Fibroblast of skin of left biceps (primary cell): ENCODE results near the gene GRIN1.
"Not testable (repeated sequence)": the region's sequence is repeated elsewhere in the genome, so short reads cannot be mapped to it uniquely, and the experiment has no call there.

Source experiments
- DNase-seq, 2 experiments: peaks; one replicate each; pipeline ENCODE4 v3.0.0-alpha.2; 2013; ENCODE audit warnings: low read depth in 2 of 2

GRIN1 gene

DNA sequence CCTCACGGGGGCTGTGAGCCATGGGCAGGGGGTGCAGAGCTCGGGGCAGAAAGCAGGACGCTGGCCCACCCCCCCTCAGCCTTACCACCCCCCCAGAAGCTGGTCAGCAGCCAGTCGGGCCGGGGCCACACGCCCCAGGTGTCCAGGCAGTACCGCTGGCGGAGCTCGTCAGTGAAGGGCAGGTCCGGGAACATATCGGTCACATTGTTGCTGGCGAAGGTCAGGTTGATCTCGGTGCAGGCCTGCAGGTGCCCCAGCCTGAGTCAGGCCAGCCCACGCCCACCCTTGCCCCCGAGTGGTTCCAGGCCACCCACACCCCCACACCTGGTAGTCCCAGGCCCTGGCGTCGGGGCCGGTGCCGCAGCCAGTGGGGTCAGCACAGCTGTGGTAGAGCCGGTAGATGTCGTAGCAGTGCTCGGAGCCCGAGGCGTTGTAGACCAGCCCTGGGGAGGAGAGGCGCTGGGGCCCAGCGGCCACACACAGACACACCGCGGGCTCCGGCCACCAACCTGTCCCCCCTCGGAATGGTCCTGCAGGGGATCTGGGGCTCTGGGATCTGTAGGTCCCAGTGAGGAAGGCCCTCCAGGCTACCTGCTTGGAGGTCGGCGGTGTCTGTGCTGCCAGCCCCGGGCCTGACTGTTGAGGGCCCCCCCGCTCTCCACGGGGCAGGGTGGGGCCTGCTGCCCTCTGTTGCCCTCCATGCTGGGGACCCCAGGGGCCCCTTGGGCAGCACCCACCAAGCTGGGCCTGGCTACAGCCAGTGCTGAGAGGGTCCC is 27.0 kb upstream of the GRIN1 start:
- DNase-seq, result no peak

DNA sequence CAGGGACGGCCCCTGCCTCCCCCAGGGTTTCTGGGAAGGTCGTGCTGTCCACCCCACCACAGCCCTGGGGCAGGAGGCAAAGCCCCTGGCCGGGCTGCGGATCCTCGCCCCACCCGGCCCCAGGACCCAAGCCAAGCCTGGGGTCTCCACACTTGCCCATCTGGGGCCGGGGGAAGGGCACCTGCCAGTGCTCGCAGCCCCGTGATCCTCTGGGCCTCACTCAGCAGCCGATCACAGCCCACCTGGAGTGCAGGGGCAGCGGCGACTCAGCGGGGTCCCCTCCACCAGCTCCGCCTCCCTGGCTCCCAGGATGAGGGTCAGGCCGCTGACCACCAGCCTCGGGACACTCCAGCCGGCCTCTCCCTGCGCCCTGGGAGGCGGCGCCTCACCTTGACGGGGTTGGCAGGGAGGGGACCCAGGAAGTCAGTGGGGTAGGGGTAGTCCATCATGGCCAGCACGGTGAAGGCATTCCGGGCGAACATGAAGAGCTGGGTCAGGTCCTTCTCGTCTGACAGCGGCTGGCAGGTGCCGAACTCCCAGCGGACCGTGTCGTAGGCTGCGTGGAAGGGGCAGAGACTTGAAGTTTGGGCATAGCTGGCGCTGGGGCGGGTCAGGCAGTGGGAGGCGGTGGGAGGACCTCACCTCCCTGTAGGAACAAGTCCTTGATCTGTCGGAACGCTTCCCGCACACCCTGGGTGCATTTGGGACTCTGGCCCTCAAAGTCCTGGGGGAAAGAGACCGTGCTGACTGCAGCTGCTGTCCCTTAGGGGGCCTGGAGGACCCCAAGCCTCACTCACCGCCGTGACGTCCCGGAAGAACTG is 26.2 kb upstream of the GRIN1 start:
- no peak for DNase-seq

DNA sequence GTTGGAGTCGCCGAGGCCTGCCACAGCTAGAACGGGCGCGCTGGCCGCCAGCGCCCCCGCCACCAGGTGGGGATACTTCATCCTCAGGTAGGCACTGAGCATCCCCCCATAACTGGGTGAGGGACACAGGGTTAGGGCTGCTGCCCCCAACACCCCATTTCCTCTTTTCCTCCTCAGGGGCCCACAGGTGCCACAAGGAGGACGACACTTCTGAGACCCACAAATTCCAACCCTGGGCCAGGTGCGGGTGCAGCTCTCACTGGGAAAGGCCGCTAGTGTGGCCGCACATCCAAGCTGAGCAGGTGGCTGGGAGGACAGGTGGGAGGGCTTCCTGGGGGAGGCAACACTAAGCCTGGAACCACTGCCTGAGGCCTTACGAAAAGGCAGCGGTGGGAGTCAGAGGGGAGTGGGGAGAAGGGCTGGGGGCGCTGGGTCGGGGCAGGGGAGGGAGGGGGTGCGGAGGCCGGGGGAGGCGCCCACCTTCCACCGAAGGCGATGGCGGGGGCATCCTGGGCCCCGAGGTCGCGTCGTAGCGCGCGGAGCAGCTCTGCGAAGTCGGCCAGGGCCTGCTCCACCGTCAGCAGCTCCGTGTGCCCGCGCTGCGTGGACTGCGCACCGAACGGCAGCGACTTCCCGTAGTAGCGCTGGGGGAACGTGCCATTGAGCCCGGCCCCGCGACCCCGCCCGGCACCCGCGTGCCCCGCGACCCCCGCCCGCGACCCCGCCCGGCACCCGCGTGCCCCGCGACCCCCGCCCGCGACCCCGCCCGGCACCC is 25.4 kb upstream of the GRIN1 start:
- no peak for DNase-seq

DNA sequence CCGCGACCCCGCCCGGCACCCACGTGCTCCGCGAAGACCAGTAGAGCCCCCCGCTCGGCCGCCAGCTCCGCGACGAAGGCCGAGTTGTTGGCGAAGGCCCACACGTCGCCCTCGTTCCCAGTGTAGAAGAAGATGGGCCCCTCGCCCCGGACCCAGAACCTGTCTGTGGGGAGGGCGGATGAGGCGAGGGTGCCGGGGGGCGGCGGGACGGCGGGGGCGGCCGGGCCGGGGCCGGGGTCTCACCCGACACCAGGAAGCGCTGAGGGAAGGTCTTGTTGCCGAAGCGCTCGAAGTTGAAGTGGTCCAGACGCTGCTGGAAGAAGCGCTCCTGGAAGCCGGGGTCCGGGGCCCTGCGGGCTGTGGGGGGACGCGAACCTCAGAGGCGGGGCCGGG is 24.7 kb upstream of the GRIN1 start:
- DNase-seq, result no peak

DNA sequence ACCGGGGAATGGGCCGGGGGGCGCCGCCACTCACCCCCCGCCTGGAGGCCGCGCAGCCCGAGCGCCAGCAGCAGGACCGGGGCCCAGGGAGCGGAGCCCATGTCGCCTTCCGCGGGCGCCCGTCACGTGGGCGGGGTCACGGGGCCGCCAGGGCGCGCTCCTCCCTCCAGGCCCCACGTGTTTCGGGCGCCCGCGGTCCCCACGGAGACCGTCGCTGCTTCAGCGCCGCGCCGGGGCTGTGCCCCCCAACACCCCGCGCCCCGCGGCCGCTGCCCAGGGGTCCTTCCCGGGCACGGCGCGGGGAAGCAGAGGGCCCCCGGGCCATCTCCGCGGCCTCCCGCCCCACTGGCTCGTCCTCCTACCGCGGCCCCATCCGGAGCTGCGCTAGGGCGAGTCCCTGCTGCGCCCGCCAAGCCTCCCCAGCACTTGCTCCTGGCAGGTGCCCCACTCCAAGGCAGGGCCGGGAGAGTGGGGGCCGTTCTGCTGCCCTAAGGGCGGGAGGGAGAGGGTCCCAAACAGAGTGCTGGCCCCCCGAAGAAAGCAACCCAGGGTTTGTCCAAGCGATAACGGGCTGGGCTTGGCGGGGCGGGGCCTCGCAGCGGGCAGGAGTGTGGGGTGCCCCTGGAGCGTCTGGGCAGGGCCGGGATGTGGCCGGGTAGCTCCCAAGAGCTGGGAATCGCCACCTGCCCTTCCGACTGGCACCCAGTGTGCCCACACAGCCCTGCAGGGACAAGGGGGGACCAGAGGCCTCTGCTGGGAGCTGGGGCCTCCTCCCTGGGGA is 24.2 kb upstream of the GRIN1 start, which contains the start of gene DPP7:
Gene DPP7, minus strand, starts transcription at position 121 of the 781 bp plus-strand sequence. Its CDS starts 20 bp downstream, at position 101.
- no peak for DNase-seq

DNA sequence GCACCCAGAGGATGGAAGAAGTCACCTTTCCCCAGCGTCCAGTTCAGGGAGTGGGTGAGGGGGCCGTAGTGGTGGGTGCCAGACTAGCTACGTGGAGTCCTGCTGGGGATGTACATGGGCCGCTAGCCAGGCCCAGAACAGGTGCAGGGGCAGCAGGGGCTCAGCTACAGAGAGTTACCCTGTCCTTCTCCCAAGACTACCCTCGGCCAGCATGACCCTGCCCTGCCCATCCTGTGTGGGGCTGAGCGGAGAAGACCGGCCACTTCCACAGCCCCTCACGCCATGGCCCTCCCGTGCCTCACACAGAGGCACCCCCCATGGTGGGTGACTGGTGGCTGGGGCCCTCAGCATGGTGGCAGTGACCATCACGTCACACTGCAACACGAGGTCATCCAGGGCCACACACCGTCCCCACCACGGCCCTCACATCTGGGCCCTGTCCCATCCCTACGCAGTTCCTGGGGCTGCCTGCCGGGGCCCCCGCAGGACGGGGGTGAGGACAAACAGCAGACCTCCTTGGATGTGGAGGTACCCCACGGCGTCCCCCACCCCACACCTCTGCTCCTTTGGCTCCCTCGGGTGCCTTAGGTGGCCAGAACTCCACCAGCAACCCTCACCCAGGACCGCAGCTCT is 23.4 kb upstream of the GRIN1 start:
- DNase-seq, result no peak

DNA sequence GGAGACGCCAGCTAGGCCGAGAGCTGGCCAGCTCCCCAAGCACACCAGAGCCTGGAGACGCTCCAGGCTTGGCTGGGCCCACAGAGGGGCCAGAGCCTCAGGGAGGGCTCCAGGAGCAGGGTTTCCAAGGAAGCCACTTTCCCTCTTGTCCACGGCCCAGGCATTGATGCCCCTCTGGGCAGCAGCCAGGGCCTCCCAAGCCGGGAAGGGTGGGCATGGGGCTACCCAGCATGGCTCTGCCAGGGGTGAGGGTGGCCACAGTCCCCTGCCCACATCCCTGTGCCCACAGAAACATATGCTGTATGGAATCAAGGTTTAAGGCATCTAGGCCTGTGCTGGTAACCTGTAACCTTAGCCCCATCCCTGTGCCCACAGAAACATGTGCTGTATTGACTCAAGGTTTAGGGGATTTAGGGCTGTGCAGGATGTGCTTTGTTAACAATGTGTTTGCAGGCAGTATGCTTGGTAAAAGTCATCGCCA is 22.9 kb upstream of the GRIN1 start:
- no peak for DNase-seq

DNA sequence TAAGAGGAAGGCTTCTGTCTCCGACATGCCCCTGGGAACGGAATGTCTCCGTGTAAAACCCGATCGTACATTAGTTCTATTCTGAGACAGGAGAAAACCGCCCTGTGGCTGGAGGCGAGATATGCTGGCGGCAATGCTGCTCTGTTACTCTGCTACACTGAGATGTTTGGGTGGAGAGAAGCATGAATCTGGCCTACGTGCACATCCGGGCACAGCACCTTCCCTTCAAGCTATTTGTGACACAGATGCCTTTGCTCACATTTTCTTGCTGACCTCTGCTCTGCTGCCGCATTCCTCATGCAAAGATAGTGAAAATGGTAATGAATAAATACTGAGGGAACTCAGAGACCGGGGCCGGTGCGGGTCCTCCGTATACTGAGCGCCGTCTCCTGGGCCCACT is 22.2 kb upstream of the GRIN1 start:
- no peak for DNase-seq

DNA sequence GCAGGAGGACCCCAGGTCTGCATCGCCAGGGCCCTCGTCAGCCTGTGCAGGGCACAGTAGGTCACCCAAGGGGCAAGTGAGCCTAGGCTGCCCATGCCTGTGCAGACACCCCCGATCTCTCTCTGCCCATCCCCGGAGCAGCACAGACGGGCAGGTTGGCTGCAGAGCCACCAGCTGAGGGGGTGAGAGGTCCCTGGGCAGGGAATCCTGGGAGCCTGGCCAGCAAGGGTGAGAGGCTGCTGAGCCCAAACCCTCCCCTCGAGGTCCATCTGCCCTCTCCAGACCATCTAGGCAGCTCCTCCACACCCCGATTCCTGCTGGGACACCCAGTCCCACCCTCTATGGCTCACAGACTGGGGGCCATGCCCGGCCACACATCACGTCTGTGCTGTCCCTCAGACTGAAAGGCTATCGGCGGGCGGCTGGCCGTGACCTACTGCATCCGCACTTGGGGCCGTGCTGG is 21.7 kb upstream of the GRIN1 start:
- no peak for DNase-seq

DNA sequence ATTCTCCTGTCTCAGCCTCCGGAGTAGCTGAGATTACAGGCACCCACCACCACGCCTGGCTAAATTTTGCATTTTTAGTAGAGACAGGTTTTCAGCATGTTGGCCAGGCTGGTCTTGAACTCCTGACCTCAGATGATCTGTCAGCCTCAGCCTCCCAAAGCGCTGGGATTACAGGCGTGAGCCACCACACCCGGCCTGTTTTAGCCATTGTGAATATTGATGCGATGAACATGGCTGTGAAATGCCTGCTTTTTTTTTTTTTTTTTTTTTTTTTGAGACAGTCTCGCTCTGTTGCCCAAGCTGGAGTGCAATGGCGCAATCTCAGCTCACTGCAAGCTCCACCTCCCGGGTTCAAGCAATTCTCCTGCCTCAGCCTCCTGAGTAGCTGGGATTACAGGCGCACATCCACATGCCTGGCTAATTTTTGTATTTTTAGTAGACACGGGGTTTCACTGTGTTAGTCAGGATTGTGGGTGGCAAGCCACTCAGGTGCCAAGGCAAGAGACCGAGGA is 20.8 kb upstream of the GRIN1 start:
- not testable (repeated sequence) for DNase-seq

DNA sequence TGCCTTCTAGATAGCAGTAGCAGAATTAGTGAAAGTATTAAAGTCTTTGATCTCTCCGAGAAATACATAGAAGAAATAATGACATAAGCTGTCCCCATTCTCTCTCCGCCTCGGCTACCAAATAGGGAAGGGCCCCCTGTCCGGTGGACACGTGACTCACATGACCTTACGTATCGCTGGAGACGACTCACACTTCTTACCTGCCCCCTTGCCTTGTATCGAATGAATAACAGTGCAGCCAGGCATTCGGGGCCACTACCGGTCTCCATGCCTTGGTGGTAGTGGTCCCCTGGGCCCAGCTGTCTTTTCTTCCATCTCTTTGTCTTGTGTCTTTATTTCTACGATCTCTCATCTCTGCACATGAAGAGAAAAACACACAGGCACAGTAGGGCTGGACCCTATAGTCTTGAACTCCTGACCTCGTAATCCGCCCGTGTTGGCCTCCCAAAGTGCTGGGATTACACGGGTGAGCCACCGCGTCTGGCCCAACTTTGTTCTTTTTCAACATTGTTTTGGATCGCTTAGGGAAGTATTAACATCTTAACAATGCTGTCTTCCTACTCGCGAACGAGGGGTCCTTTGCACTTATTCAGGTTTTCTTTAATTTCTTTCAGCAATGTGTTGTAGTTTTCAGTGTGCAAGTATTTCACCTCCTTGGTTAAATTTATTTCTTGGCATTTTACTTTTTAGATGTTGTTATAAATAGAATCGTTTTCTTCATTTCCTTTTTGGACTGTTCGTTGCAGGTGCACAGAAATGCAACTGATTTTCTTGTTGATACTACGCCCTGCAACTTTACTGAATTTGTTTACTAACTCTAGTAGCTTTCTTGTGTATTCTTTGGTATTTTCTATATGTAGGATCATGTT is 16.8 kb upstream of the GRIN1 start:
- not testable (repeated sequence) for DNase-seq

DNA sequence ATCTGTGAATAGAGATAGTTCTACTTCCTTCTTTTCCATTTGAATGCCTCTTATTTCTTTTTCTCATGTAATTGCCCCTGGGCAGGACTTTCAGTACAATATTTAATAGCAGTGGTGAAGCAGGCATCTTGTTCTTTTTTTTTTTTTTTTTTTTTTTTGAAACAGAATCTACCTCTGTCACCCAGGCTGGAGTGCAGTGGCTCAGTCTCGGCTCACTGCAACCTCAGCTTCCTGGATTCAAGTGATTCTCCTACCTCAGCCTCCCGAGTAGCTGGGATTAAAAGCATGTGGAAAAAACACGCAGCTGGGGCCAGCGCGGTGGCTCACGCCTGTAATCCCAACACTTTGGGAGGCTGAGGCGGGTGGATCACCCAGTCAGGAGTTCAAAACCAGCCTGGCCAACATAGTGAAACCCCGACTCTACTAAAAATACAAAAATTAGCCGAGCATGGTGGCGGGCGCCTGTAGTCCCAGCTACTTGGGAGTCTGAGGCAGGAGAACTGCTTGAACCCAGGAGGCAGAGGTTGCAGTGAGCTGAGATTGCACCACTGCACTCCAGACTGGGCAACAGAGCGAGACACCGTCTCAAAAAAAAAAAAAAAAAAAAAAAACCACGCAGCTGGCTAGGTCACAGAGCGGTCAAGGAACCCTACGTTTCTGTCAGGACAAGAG is 16.0 kb upstream of the GRIN1 start:
- DNase-seq, result not testable (repeated sequence)

DNA sequence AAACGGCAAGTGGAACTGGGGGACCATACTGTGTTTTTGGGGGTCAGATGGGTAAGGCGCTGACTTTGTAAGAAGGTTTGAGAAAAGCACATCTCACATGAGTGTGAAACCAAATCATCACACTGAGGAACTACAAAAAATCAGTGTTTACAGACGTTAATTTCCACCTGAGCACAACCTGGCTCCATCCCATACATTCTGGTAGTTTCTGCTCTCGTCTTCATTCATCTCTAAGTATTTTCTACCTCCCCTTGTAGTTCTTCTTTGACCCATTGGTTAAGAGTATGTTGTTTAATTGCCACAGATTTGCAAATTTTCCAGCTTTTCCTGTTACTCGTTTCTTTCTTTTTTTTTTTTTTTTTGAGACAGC is 15.5 kb upstream of the GRIN1 start:
- DNase-seq, result no peak

DNA sequence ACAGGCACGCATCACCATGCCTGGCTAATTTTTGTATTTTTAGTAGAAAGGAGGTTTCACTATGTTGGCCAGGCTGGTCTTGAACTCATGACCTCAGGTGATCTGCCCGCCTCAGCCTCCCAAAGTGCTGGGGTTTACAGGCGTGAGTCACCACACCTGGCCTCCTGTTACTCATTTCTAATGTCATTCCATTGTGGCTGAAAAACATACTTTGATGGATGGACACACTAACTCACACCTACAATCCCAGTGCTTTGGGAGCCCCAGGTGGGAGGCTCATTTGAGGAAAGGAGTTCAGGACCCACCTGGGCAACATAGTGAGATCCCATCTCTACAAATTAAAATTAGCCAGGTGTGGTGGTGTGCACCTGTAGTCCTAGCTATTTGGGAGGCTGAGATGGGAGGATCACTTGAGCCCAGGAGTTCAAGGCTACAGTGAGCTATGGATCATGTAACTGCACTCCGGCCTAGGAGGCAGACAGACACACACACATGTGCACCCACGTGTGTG is 14.9 kb upstream of the GRIN1 start:
- not testable (repeated sequence) for DNase-seq

DNA sequence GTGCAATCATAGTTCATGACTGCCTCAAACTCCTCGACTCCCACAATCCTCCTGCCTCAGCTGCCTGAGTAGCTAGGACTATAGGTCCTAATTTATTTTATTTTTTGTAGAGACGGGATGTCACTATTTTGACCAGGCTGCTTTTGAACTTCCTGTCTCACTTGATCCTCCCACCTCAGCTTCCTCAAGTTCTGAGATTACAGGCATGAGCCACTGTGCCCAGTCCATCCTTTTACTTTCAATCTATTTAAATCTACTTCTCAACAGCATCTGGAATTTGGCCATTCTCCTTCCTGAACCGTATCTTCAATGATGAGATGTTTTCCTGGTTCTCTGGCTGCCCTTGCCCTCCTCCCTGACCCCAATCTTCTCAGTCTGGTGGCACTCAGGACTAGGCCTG is 12.2 kb upstream of the GRIN1 start:
- no peak for DNase-seq

DNA sequence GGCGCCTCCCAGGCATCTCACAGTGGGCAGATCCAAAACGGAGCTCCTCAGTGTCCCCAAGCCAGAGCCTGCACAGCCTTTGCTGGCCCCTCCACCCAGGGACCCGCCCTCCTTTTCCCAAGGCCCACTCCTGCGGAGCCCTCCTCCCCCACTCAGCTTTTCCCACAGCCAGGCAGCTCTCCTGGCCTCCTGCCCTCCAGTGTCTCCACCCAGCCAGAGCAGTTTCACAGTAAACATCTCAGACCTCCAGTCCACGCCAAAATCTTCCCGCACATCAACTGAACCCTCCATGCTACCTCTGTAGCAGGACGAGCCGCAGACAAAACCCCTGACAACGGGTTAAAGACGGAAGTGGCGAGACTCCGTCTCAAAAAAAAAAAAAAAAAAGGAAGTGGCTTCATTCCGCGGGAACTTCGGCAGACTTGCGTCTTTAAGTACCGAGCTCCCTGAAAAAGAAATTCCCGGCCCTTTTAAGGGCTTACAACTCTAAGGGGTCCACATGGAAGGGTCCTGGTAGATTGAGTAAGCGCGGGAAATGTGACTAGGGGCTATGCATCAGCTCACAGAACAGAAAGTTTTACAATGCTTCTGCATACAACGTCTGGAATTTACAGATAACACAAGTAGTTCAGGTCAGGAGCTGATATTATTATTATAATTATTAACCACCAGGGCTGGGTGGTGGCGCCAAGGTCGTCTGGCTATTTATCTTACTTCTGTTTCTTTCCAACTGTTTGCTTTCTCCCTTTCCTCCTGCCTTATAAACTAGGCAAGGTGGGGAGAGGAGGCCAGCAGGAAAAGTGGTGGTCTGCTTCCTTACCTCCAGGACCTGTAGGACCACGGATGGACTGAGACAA is 11.4 kb upstream of the GRIN1 start:
- DNase-seq, result no peak

DNA sequence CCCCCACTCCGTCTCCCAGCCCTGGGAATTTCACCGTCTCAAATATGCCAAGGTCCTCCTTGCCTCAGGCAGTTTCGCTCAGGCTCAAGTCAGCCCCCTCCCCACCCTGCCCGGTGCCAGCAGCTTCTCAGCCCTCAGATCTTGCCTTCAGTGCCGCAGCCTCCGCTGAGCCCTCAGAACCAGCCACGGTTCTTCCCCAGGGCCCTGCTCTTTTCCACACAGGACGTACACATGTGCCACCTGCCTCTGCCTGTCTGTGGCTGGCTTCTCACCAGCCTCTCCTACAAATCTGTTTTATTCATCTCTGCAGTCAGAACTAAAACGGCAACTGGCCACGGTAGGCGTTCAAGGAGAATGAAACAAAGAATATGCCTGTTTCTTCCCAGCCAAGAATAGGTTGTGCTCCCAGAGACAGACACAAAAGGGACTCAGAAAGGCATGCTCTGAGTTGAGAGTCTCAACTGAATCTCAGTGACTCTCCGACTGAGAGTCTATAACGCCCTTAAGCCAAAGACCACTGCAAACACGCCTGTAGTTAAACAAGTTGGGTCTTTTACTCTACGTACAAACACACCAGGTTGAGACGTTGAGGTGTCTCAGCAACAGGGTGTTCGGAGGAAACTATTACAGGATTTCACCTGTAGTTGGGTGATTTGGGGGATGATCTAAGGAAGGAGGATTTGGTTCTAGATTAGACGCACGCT is 10.6 kb upstream of the GRIN1 start:
- DNase-seq, result no peak
